Suprapubic skin (tissue), 4 donors: ENCODE data around the gene H6PD.

Source experiments
- CTCF ChIP-seq, 2 donors: fragments of 200-600 bp in 1 of 2; fragments of 450-650 bp in 1 of 2; sonication (generic) in 1 of 2; IDR thresholded peaks; one replicate each; pipeline ENCODE4 v1.5.1; 2016 to 2019; ENCODE audit warnings: antibody characterized with exemption in 2 of 2, mild to moderate bottlenecking in 1 of 2, moderate library complexity in 1 of 2
- POLR2A ChIP-seq, 2 donors: fragments of 450-650 bp; IDR thresholded peaks; one replicate each; pipeline ENCODE4 v1.6.1; 2017; ENCODE audit warnings: antibody characterized with exemption in 2 of 2, mild to moderate bottlenecking in 2 of 2, moderate library complexity in 2 of 2
- POLR2AphosphoS5 ChIP-seq, 3 donors: sonication (generic); formaldehyde crosslinking; IDR thresholded peaks; one replicate each; pipeline ENCODE4 v1.6.1; 2017; ENCODE audit warnings: antibody characterized with exemption in 3 of 3

GRCh38 chr1:9244501-9245229, 10.1 kb downstream of the H6PD start:
- TF ChIP-seq CTCF (IDR thresholded peaks at IDR 0.05) (no peak), POLR2AphosphoS5 (IDR thresholded peaks at IDR 0.05) (no peak), POLR2A (IDR thresholded peaks at IDR 0.05) (no peak)
